Colon (tissue), 2 donors: ENCODE data around the gene EGLN1.

ENCODE experiments used
- FAIRE-seq: peaks from 2 replicates; lab custom pipeline; 2012; peaks lifted over from hg19 to GRCh38; lab: Jason Lieb, UNC
- donor health status: control.
- donor health status: control.

Gene EGLN1

GRCh38 chr1:231326248-231326647 is 95.8 kb downstream of the EGLN1 start:
- no peak for FAIRE-seq

GRCh38 chr1:231324660-231325059 is 97.4 kb downstream of the EGLN1 start:
- no peak for FAIRE-seq

- no peak for FAIRE-seq
Measured at GRCh38 chr1:231322880-231323530, 99.1 kb downstream of the EGLN1 start.

GRCh38 chr1:231319080-231319479 is 103.0 kb downstream of the EGLN1 start:
- no peak for FAIRE-seq

GRCh38 chr1:231318568-231318967 is 103.5 kb downstream of the EGLN1 start:
- FAIRE-seq, result no peak

GRCh38 chr1:231318015-231318355 is 104.1 kb downstream of the EGLN1 start:
- FAIRE-seq, result no peak

GRCh38 chr1:231317306-231318014 is 104.6 kb downstream of the EGLN1 start:
- FAIRE-seq, result no peak

GRCh38 chr1:231315887-231316286 is 106.2 kb downstream of the EGLN1 start:
- no peak for FAIRE-seq
